GM12891 (cell line): ENCODE results near the gene TJAP1.
"Not testable (repeated sequence)": the region's sequence is repeated elsewhere in the genome, so short reads cannot be mapped to it uniquely, and the experiment has no call there.

Experiments
- DNase-seq: peaks from one replicate; pipeline ENCODE4 v3.0.0; 2011; ENCODE audit warnings: low spot score; ENCODE audit not compliant: insufficient read length
- FAIRE-seq: peaks from 2 replicates; lab custom pipeline; 2011; peaks lifted over from hg19 to GRCh38; lab: Jason Lieb, UNC
- PAX5 ChIP-seq: IDR thresholded peaks from 2 replicates; pipeline ENCODE4 v1.6.1; 2011; ENCODE audit warnings: low read length, moderate library complexity, mild to moderate bottlenecking; ENCODE audit not compliant: insufficient read depth, severe bottlenecking
- POLR2A ChIP-seq: IDR thresholded peaks from 2 replicates; pipeline ENCODE4 v1.6.1; 2011; ENCODE audit warnings: low read depth, low read length, control low read depth
- POLR2AphosphoS5 ChIP-seq: IDR thresholded peaks from 2 replicates; pipeline ENCODE4 v1.6.1; 2011; ENCODE audit warnings: low read depth, low read length, control low read depth
- POU2F2 ChIP-seq: IDR thresholded peaks from 2 replicates; pipeline ENCODE4 v1.6.1; 2011; ENCODE audit warnings: low read depth, mild to moderate bottlenecking, control low read depth, low read length, moderate library complexity
- SPI1 ChIP-seq: IDR thresholded peaks from 2 replicates; pipeline ENCODE4 v1.6.1; 2011; ENCODE audit warnings: low read depth, low read length, control low read depth
- TAF1 ChIP-seq: IDR thresholded peaks from 2 replicates; pipeline ENCODE4 v1.6.1; 2011; ENCODE audit warnings: low read depth, low read length, control low read depth

TJAP1 gene

GRCh38 chr6:43492673-43493072 is 15.3 kb downstream of the TJAP1 start:
- TF ChIP-seq POLR2A (no peak), POLR2AphosphoS5 (no peak), SPI1 (no peak), PAX5 (no peak)
- no peak for DNase-seq
- FAIRE-seq: no peak

GRCh38 chr6:43493230-43493629 is 15.9 kb downstream of the TJAP1 start:
- TF ChIP-seq POU2F2 (no peak), POLR2A (no peak), POLR2AphosphoS5 (no peak), PAX5 (no peak)
- DNase-seq (no peak), FAIRE-seq (no peak)

- FAIRE-seq (no peak), DNase-seq (no peak)
- TF ChIP-seq POLR2A: no peak
- no peak for TF ChIP-seq SPI1
- no peak for TF ChIP-seq PAX5
- no peak for TF ChIP-seq POU2F2
- TF ChIP-seq TAF1: no peak
- TF ChIP-seq POLR2AphosphoS5: no peak
Measured at GRCh38 chr6:43493833-43494232, 16.5 kb downstream of the TJAP1 start.

GRCh38 chr6:43494321-43494720 is 17.0 kb downstream of the TJAP1 start:
- no peak for FAIRE-seq
- TF ChIP-seq POLR2AphosphoS5 (no peak), POLR2A (no peak), SPI1 (no peak), TAF1 (no peak), PAX5 (no peak), POU2F2 (no peak)

GRCh38 chr6:43494766-43495165 is 17.4 kb downstream of the TJAP1 start:
- no peak for DNase-seq
- no peak for FAIRE-seq
- TF ChIP-seq POLR2A (no peak), SPI1 (no peak), TAF1 (no peak), POU2F2 (no peak), PAX5 (no peak), POLR2AphosphoS5 (no peak)

More at GRCh38 chr6:43494321-43494720, 17.0 kb downstream of the TJAP1 start:
- DNase-seq: no peak

GRCh38 chr6:43495409-43495941 is 18.1 kb downstream of the TJAP1 start:
- FAIRE-seq: no peak
- no peak for TF ChIP-seq POU2F2
- no peak for TF ChIP-seq PAX5
- no peak for TF ChIP-seq SPI1
- no peak for TF ChIP-seq POLR2A
- no peak for TF ChIP-seq TAF1
- no peak for TF ChIP-seq POLR2AphosphoS5
- DNase-seq: no peak

GRCh38 chr6:43496370-43497128 is 19.2 kb downstream of the TJAP1 start:
- DNase-seq: no peak
- TF ChIP-seq TAF1 (no peak), PAX5 (no peak), POLR2AphosphoS5 (no peak), SPI1 (no peak), POU2F2 (no peak), POLR2A (no peak)
- no peak for FAIRE-seq

GRCh38 chr6:43497129-43497396 is 19.7 kb downstream of the TJAP1 start:
- FAIRE-seq (no peak), DNase-seq (no peak)
- TF ChIP-seq PAX5: no peak
- TF ChIP-seq POLR2A: no peak
- no peak for TF ChIP-seq POLR2AphosphoS5
- no peak for TF ChIP-seq SPI1
- TF ChIP-seq POU2F2: no peak
- no peak for TF ChIP-seq TAF1

GRCh38 chr6:43497689-43498088 is 20.3 kb downstream of the TJAP1 start:
- no peak for FAIRE-seq
- no peak for DNase-seq
- no peak for TF ChIP-seq TAF1
- no peak for TF ChIP-seq POU2F2
- no peak for TF ChIP-seq POLR2AphosphoS5

- FAIRE-seq, DNase-seq: not testable (repeated sequence)
Measured at GRCh38 chr6:43498291-43498690, 20.9 kb downstream of the TJAP1 start.
